HG02610 (cell line): ENCODE data around the gene FCHO1.

Experiments
- ATAC-seq: cut with Tn5 transposase; IDR thresholded peaks from one replicate; pipeline ENCODE4 v1.9.1; 2021; ENCODE audit warnings: mild to moderate bottlenecking, moderate library complexity; ENCODE audit not compliant: unreplicated experiment

The FCHO1 gene

GRCh38 chr19:17824339-17824738 lies 73.1 kb downstream of the FCHO1 start:
- ATAC-seq: no peak

- ATAC-seq: no peak
These were observed 75.3 kb downstream of the FCHO1 start for GRCh38 chr19:17826508-17827056.

- ATAC-seq: no peak
These were observed 78.7 kb downstream of the FCHO1 start for GRCh38 chr19:17829855-17830566.

GRCh38 chr19:17830567-17831418 lies 79.5 kb downstream of the FCHO1 start:
- no peak for ATAC-seq

GRCh38 chr19:17831419-17831888 lies 80.2 kb downstream of the FCHO1 start:
- ATAC-seq: no peak

GRCh38 chr19:17832443-17833208 lies 81.3 kb downstream of the FCHO1 start:
- ATAC-seq: no peak

GRCh38 chr19:17834350-17835181 lies 83.3 kb downstream of the FCHO1 start:
- no peak for ATAC-seq

GRCh38 chr19:17835182-17836006 lies 84.1 kb downstream of the FCHO1 start:
- no peak for ATAC-seq

GRCh38 chr19:17836530-17836929 lies 85.3 kb downstream of the FCHO1 start:
- ATAC-seq: no peak

- ATAC-seq: no peak
These were observed 86.7 kb downstream of the FCHO1 start for GRCh38 chr19:17837972-17838371.
